ENCODE measurements around the gene HPS3. TPM values are rescaled to one million over a fixed set of nuclear protein-coding genes. Genes with fewer than 3 reads are reported as not detected.
"Not testable (repeated sequence)": the region's sequence is repeated elsewhere in the genome, so short reads cannot be mapped to it uniquely, and the experiment has no call there.

Gene HPS3
- total RNA-seq, 1 experiment from 2014 or later, result 33.9 TPM

GRCh38 chr3:149170672-149171071 is 41.2 kb downstream of the HPS3 start:
- peak; percentile 38 for DNase-seq (ENCODE audit: low read depth, low spot score)
- in situ Hi-C loops (cut with HindIII; ENCODE audit: low pct_unique_long_range_greater_than_20kb, low sequenced_read_pairs), result no loop called here

GRCh38 chr3:149174901-149175300 is 45.5 kb downstream of the HPS3 start:
- no peak for DNase-seq (ENCODE audit: low read depth, low spot score)
- in situ Hi-C loops (cut with HindIII; ENCODE audit: low pct_unique_long_range_greater_than_20kb, low sequenced_read_pairs), result no loop called here

GRCh38 chr3:149177122-149177521 is 47.7 kb downstream of the HPS3 start:
- in situ Hi-C loops (cut with HindIII; ENCODE audit: low pct_unique_long_range_greater_than_20kb, low sequenced_read_pairs), result no loop called here
- DNase-seq (ENCODE audit: low read depth, low spot score), result no peak

- no peak for DNase-seq (ENCODE audit: low read depth, low spot score)
- in situ Hi-C loops (cut with HindIII; ENCODE audit: low pct_unique_long_range_greater_than_20kb, low sequenced_read_pairs), result no loop called here
Measured at GRCh38 chr3:149179220-149179619, 49.8 kb downstream of the HPS3 start.

- in situ Hi-C loops (cut with HindIII; ENCODE audit: low pct_unique_long_range_greater_than_20kb, low sequenced_read_pairs), result no loop called here
- peak; percentile 98 for DNase-seq (ENCODE audit: low read depth, low spot score)
Measured at GRCh38 chr3:149180057-149180573, 50.7 kb downstream of the HPS3 start.

- no peak for DNase-seq (ENCODE audit: low read depth, low spot score)
- in situ Hi-C loops (cut with HindIII; ENCODE audit: low pct_unique_long_range_greater_than_20kb, low sequenced_read_pairs), result no loop called here
Measured at GRCh38 chr3:149181182-149181581, 51.7 kb downstream of the HPS3 start.

- DNase-seq (ENCODE audit: low read depth, low spot score), result no peak
- in situ Hi-C loops (cut with HindIII; ENCODE audit: low pct_unique_long_range_greater_than_20kb, low sequenced_read_pairs), result no loop called here
Measured at GRCh38 chr3:149186219-149186618, 56.8 kb downstream of the HPS3 start.

- peak; percentile 96 for DNase-seq (ENCODE audit: low read depth, low spot score)
Measured at GRCh38 chr3:149186721-149187120, 57.3 kb downstream of the HPS3 start.

GRCh38 chr3:149188494-149188893 is 59.1 kb downstream of the HPS3 start:
- in situ Hi-C loops (cut with HindIII; ENCODE audit: low pct_unique_long_range_greater_than_20kb, low sequenced_read_pairs), result no loop called here
- no peak for DNase-seq (ENCODE audit: low read depth, low spot score)

More at GRCh38 chr3:149186721-149187120, 57.3 kb downstream of the HPS3 start:
- in situ Hi-C loops (cut with HindIII; ENCODE audit: low pct_unique_long_range_greater_than_20kb, low sequenced_read_pairs), result no loop called here

- DNase-seq (ENCODE audit: low read depth, low spot score), result no peak
- in situ Hi-C loops (cut with HindIII; ENCODE audit: low pct_unique_long_range_greater_than_20kb, low sequenced_read_pairs), result no loop called here
Measured at GRCh38 chr3:149195221-149195620, 65.8 kb downstream of the HPS3 start.

- DNase-seq (ENCODE audit: low read depth, low spot score); in situ Hi-C loops (cut with HindIII; ENCODE audit: low pct_unique_long_range_greater_than_20kb, low sequenced_read_pairs): not testable (repeated sequence)
Measured at GRCh38 chr3:149196805-149197592, 67.6 kb downstream of the HPS3 start.

- DNase-seq (ENCODE audit: low read depth, low spot score), result no peak
- in situ Hi-C loops (cut with HindIII; ENCODE audit: low pct_unique_long_range_greater_than_20kb, low sequenced_read_pairs), result no loop called here
Measured at GRCh38 chr3:149197669-149198068, 68.2 kb downstream of the HPS3 start.

- DNase-seq (ENCODE audit: low read depth, low spot score), result no peak
- in situ Hi-C loops (cut with HindIII; ENCODE audit: low pct_unique_long_range_greater_than_20kb, low sequenced_read_pairs), result no loop called here
Measured at GRCh38 chr3:149198611-149199010, 69.2 kb downstream of the HPS3 start.

- in situ Hi-C loops (cut with HindIII; ENCODE audit: low pct_unique_long_range_greater_than_20kb, low sequenced_read_pairs), result no loop called here
- DNase-seq (ENCODE audit: low read depth, low spot score), result no peak
Measured at GRCh38 chr3:149199474-149199873, 70.0 kb downstream of the HPS3 start.

GRCh38 chr3:149203758-149204157 is 74.3 kb downstream of the HPS3 start:
- DNase-seq (ENCODE audit: low read depth, low spot score), result no peak
- in situ Hi-C loops (cut with HindIII; ENCODE audit: low pct_unique_long_range_greater_than_20kb, low sequenced_read_pairs), result no loop called here

GRCh38 chr3:149204390-149204991 is 75.1 kb downstream of the HPS3 start:
- DNase-seq (ENCODE audit: low read depth, low spot score), result peak; percentile 52
- in situ Hi-C loops (cut with HindIII; ENCODE audit: low pct_unique_long_range_greater_than_20kb, low sequenced_read_pairs), result no loop called here

GRCh38 chr3:149207475-149207874 is 78.0 kb downstream of the HPS3 start:
- no peak for DNase-seq (ENCODE audit: low read depth, low spot score)
- in situ Hi-C loops (cut with HindIII; ENCODE audit: low pct_unique_long_range_greater_than_20kb, low sequenced_read_pairs), result no loop called here

GRCh38 chr3:149209431-149209830 is 80.0 kb downstream of the HPS3 start:
- DNase-seq (ENCODE audit: low read depth, low spot score), result no peak
- in situ Hi-C loops (cut with HindIII; ENCODE audit: low pct_unique_long_range_greater_than_20kb, low sequenced_read_pairs), result no loop called here

GRCh38 chr3:149212386-149212785 is 82.9 kb downstream of the HPS3 start:
- in situ Hi-C loops (cut with HindIII; ENCODE audit: low pct_unique_long_range_greater_than_20kb, low sequenced_read_pairs), result no loop called here
- DNase-seq (ENCODE audit: low read depth, low spot score), result no peak

Measured in SK-MEL-5 (cell line).